Neural cell (in vitro differentiated cells): ENCODE data around the gene STIM2. TPM values are rescaled to one million over a fixed set of nuclear protein-coding genes. Genes with fewer than 3 reads are reported as not detected.

Experiments used
- H2AFZ ChIP-seq: fragments of 200-600, 300-800 bp; sonication (generic), shearing (Covaris generic); 2 replicates; pipeline ENCODE4 v1.6.0; 2014; ENCODE audit warnings: low read depth, mild to moderate bottlenecking, antibody characterized with exemption, low read length, moderate library complexity
- H3F3A ChIP-seq: fragments of 200-600 bp; shearing (Covaris generic); 2 replicates; pipeline ENCODE4 v1.6.1; 2016; ENCODE audit warnings: mild to moderate bottlenecking, moderate library complexity, mixed read lengths, antibody characterized with exemption, low read length; ENCODE audit not compliant: insufficient read depth, poor library complexity, severe bottlenecking
- H3K27ac ChIP-seq: fragments of 200-600, 300-800 bp; sonication (generic), shearing (Covaris generic); 2 replicates; pipeline ENCODE4 v1.5.1; 2014; ENCODE audit warnings: mild to moderate bottlenecking, low read length, moderate library complexity
- H3K27me3 ChIP-seq: fragments of 300-800, 200-600 bp; sonication (generic), shearing (Covaris generic); 2 replicates; pipeline ENCODE4 v1.6.0; 2014; ENCODE audit warnings: mild to moderate bottlenecking, low read depth, low read length, moderate library complexity; ENCODE audit not compliant: insufficient read depth
- H3K36me3 ChIP-seq: fragments of 300-800, 200-600 bp; sonication (generic), shearing (Covaris generic); 2 replicates; pipeline ENCODE4 v1.5.1; 2014; ENCODE audit warnings: mild to moderate bottlenecking, antibody characterized with exemption, low read length, moderate library complexity; ENCODE audit not compliant: insufficient read depth
- H3K4me2 ChIP-seq: fragments of 300-800, 200-600 bp; sonication (generic), shearing (Covaris generic); 2 replicates; pipeline ENCODE4 v1.6.0; 2014; ENCODE audit warnings: mild to moderate bottlenecking, low read length
- H3K4me3 ChIP-seq: fragments of 300-800, 200-600 bp; sonication (generic), shearing (Covaris generic); 2 replicates; pipeline ENCODE4 v1.5.1; 2014; ENCODE audit warnings: mild to moderate bottlenecking, low read length, moderate library complexity
- H3K79me2 ChIP-seq: fragments of 200-600 bp; shearing (Covaris generic); replicated peaks from 2 replicates; pipeline ENCODE4 v1.6.0; 2014; ENCODE audit warnings: mild to moderate bottlenecking, low read length, moderate library complexity; ENCODE audit not compliant: insufficient read depth
- H3K9ac ChIP-seq: fragments of 300-800, 200-600 bp; sonication (generic), shearing (Covaris generic); 2 replicates; pipeline ENCODE4 v1.6.1; 2016; ENCODE audit warnings: mild to moderate bottlenecking, low read length, mixed read lengths
- H3K9me2 ChIP-seq: fragments of 200-600 bp; shearing (Covaris generic); 2 replicates; pipeline ENCODE4 v1.6.1; 2016; ENCODE audit warnings: mild to moderate bottlenecking, low read length, mixed read lengths; ENCODE audit not compliant: insufficient read depth
- H3K9me3 ChIP-seq: fragments of 200-600, 300-800 bp; sonication (generic), shearing (Covaris generic); 2 replicates; pipeline ENCODE4 v1.6.1; 2016; ENCODE audit warnings: mild to moderate bottlenecking, mixed run types, low read length, moderate library complexity, mixed read lengths
- H4K20me1 ChIP-seq: fragments of 200-600 bp; shearing (Covaris generic); 2 replicates; pipeline ENCODE4 v1.6.1; 2016; ENCODE audit warnings: mild to moderate bottlenecking, mixed run types; ENCODE audit not compliant: insufficient read depth
- CTCF ChIP-seq: fragments of 450-650 bp; IDR thresholded peaks from 2 replicates; pipeline ENCODE4 v1.5.1; 2014; ENCODE audit warnings: antibody characterized with exemption, mild to moderate bottlenecking, moderate library complexity; ENCODE audit not compliant: poor library complexity, severe bottlenecking
- EP300 ChIP-seq: fragments of 450-650 bp; conservative IDR thresholded peaks from 2 replicates; pipeline ENCODE4 v1.6.1; 2014; ENCODE audit warnings: antibody characterized with exemption, mild to moderate bottlenecking, moderate library complexity; ENCODE audit not compliant: poor library complexity, severe bottlenecking
- EZH2 ChIP-seq: fragments of 200-600, 300-800 bp; shearing (Covaris generic), sonication (generic); IDR thresholded peaks from 2 replicates; pipeline ENCODE4 v1.6.1; 2014; ENCODE audit warnings: antibody characterized with exemption, low read length, borderline replicate concordance, mild to moderate bottlenecking; ENCODE audit not compliant: insufficient read depth, poor library complexity, severe bottlenecking
- MXI1 ChIP-seq: fragments of 450-650 bp; conservative IDR thresholded peaks from 2 replicates; pipeline ENCODE4 v1.6.1; 2014; ENCODE audit warnings: antibody characterized with exemption, mild to moderate bottlenecking; ENCODE audit not compliant: poor library complexity, severe bottlenecking
- POLR2AphosphoS5 ChIP-seq: IDR thresholded peaks from 2 replicates; pipeline ENCODE4 v1.6.1; 2012
- RAD21 ChIP-seq: fragments of 450-650 bp; conservative IDR thresholded peaks from 2 replicates; pipeline ENCODE4 v1.6.1; 2014; ENCODE audit warnings: antibody characterized with exemption, mild to moderate bottlenecking, moderate library complexity
- SMC3 ChIP-seq: fragments of 450-650 bp; conservative IDR thresholded peaks from 2 replicates; pipeline ENCODE4 v1.6.1; 2014; ENCODE audit warnings: antibody characterized with exemption, mild to moderate bottlenecking, moderate library complexity; ENCODE audit not compliant: poor library complexity
- TAF1 ChIP-seq: IDR thresholded peaks from 2 replicates; pipeline ENCODE4 v1.6.1; 2012; ENCODE audit warnings: low read depth
- polyA plus RNA-seq: library from polyadenylated mRNA; depleted of rRNA; stranded (reverse); fragments of >200 nt; gene quantifications from 2 replicates; pipeline ENCODE4 v1.2.3, GENCODE V29; 2014
- TF ChIP-seq, protein P1 (sequence below): IDR thresholded peaks from 2 replicates; pipeline ENCODE4 v1.6.1; 2012; ENCODE audit warnings: borderline replicate concordance

STIM2 gene
- polyA plus RNA-seq, 1 donor from 2014 or later: 25.3 TPM

DNA sequence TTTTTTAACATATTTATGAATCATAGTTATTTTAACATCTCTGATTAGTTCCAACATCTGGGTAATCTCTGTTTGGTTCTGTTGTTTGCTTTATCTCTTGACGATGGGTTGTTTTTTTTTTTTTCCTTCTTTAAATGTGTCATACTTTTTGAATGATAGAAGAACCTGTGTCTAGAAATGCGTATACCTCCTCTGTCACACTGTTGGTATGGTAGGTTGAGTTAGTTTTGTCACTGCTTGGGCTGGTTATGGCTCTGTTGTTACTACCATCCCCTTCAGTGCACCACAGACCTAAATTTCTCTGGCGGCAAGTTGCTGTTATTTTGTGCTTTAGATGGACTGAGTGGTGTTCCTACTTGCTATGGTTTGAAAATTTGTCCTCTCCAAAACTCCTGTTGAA lies 16.8 kb downstream of the STIM2 start:
- H3K4me2 ChIP-seq: no peak overlapping the region
- no peaks in the 10 kb centered on the region for H3K9me2 ChIP-seq
- TF ChIP-seq SMC3 (no peak), CTCF (no peak), POLR2AphosphoS5 (no peak), MXI1 (no peak), RAD21 (no peak), EZH2 (no peak), EP300 (no peak), TAF1 (no peak)
- TF ChIP-seq, protein P1, sequence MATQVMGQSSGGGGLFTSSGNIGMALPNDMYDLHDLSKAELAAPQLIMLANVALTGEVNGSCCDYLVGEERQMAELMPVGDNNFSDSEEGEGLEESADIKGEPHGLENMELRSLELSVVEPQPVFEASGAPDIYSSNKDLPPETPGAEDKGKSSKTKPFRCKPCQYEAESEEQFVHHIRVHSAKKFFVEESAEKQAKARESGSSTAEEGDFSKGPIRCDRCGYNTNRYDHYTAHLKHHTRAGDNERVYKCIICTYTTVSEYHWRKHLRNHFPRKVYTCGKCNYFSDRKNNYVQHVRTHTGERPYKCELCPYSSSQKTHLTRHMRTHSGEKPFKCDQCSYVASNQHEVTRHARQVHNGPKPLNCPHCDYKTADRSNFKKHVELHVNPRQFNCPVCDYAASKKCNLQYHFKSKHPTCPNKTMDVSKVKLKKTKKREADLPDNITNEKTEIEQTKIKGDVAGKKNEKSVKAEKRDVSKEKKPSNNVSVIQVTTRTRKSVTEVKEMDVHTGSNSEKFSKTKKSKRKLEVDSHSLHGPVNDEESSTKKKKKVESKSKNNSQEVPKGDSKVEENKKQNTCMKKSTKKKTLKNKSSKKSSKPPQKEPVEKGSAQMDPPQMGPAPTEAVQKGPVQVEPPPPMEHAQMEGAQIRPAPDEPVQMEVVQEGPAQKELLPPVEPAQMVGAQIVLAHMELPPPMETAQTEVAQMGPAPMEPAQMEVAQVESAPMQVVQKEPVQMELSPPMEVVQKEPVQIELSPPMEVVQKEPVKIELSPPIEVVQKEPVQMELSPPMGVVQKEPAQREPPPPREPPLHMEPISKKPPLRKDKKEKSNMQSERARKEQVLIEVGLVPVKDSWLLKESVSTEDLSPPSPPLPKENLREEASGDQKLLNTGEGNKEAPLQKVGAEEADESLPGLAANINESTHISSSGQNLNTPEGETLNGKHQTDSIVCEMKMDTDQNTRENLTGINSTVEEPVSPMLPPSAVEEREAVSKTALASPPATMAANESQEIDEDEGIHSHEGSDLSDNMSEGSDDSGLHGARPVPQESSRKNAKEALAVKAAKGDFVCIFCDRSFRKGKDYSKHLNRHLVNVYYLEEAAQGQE: no peak

GRCh38 chr4:26877961-26878360 lies 17.3 kb downstream of the STIM2 start:
- Histone ChIP-seq H3K79me2 (no peaks in the 10 kb centered on the region), H3K9me3 (no peaks in the 10 kb centered on the region), H3K4me2 (no peak overlapping the region), H3K9ac (no peak overlapping the region), H3K27me3 (no peaks in the 10 kb centered on the region), H3K27ac (no peak overlapping the region), H3K4me3 (no peak overlapping the region), H3K36me3 (no peaks in the 10 kb centered on the region), H3F3A (no peaks in the 10 kb centered on the region), H2AFZ (no peak overlapping the region), H4K20me1 (no peaks in the 10 kb centered on the region), H3K9me2 (no peaks in the 10 kb centered on the region)
- TF ChIP-seq TAF1 (no peak), MXI1 (no peak), CTCF (no peak), EZH2 (no peak), RAD21 (no peak), SMC3 (no peak), EP300 (no peak), POLR2AphosphoS5 (no peak)
- TF ChIP-seq, protein P1: no peak

More for the DNA sequence above, 16.8 kb downstream of the STIM2 start:
- Histone ChIP-seq H2AFZ (no peak overlapping the region), H3K27ac (no peak overlapping the region), H3K9me3 (no peaks in the 10 kb centered on the region), H3K9ac (no peak overlapping the region), H3K4me3 (no peak overlapping the region), H3K36me3 (no peaks in the 10 kb centered on the region), H3K79me2 (peaks cover under 1% of the 10 kb centered on the region), H3K27me3 (no peaks in the 10 kb centered on the region), H4K20me1 (no peaks in the 10 kb centered on the region), H3F3A (no peaks in the 10 kb centered on the region)
